Heart right ventricle (tissue), 16 donors: ENCODE results near the gene MORF4L2. TPM values are rescaled to one million over a fixed set of nuclear protein-coding genes. Genes with fewer than 3 reads are reported as not detected.
"Not testable (repeated sequence)": the region's sequence is repeated elsewhere in the genome, so short reads cannot be mapped to it uniquely, and the experiment has no call there.

Experiments used
- ATAC-seq, 8 donors: fragments of 200-7000 bp; cut with Tn5 transposase; one replicate each; pipeline ENCODE4 v1.9.1; 2020; ENCODE audit warnings: mild to moderate bottlenecking in 8 of 8, moderate library complexity in 8 of 8, moderate number of reproducible peaks in 1 of 8
- DNase-seq, 2 donors: peaks; one replicate each; pipeline ENCODE4 v3.0.0-alpha.2; 2020
- H3K27ac ChIP-seq, 10 donors: fragments of 200-600 bp; sonication (generic) in 2 of 10; one replicate each; pipeline versions ENCODE4 v1.5.0 to v1.8.0; 2020 to 2022; ENCODE audit warnings: mild to moderate bottlenecking in 3 of 10
- H3K27me3 ChIP-seq, 7 donors: fragments of 200-600 bp; one replicate each; pipeline ENCODE4 v1.8.0; 2021 to 2022; ENCODE audit warnings: mild to moderate bottlenecking in 2 of 7
- H3K36me3 ChIP-seq, 9 donors: fragments of 200-600 bp; sonication (generic) in 1 of 9; one replicate each; pipeline versions ENCODE4 v1.5.0 to v1.8.0; 2020 to 2022; ENCODE audit warnings: mild to moderate bottlenecking in 2 of 9
- H3K4me1 ChIP-seq, 9 donors: fragments of 200-600 bp; sonication (generic) in 1 of 9; one replicate each; pipeline versions ENCODE4 v1.5.0 to v1.8.0; 2020 to 2022; ENCODE audit warnings: mild to moderate bottlenecking in 4 of 9
- H3K4me3 ChIP-seq, 10 donors: fragments of 200-600 bp; sonication (generic) in 2 of 10; one replicate each; pipeline versions ENCODE4 v1.5.0 to v1.8.0; 2020 to 2022; ENCODE audit warnings: mild to moderate bottlenecking in 7 of 10, moderate library complexity in 2 of 10
- H3K9me3 ChIP-seq, 11 donors: fragments of 200-600 bp in 10 of 11; sonication (generic) in 2 of 11; one replicate each; pipeline versions ENCODE4 v1.5.0 to v1.8.0; 2013 to 2022; ENCODE audit warnings: mild to moderate bottlenecking in 2 of 11, control low read depth in 1 of 11, moderate library complexity in 1 of 11
- CTCF ChIP-seq, 9 donors: fragments of 200-600 bp; sonication (generic) in 2 of 9; IDR thresholded peaks; one replicate each; pipeline versions ENCODE4 v1.5.0 to v1.8.0; 2021 to 2022; ENCODE audit warnings: antibody characterized with exemption in 9 of 9, mild to moderate bottlenecking in 5 of 9, moderate library complexity in 1 of 9
- WGBS, 2 donors: extraction: QIAGEN DNeasy Blood & Tissue Kit; methylation state at CpG; one replicate each; pipeline ENCODE4 v1.1.7; 2013; ENCODE audit warnings: inconsistent platforms in 1 of 2; 5-methylcytosine and 5-hydroxymethylcytosine counted together
- intact Hi-C, 10 donors: fragments of 100-400 bp; cut with DNase I; formaldehyde crosslinking; loops; one replicate each; pipeline versions ENCODE4 v1.11.1 to v1.14.2; 2022
- polyA plus RNA-seq, 2 donors: library from polyadenylated mRNA; stranded (reverse); fragments of 200-250 nt; gene quantifications; one replicate each; pipeline ENCODE4 v1.2.3, GENCODE V29; 2013
- total RNA-seq, 10 donors: library from RNA; stranded (reverse); fragmentation: NEBNext Ultra II Directional in 3 of 10; extraction: Animal tissue kit (Norgen Biotek cat#: 25700) in 3 of 10; gene quantifications; one replicate each; pipeline versions ENCODE4 v1.2.1 to v1.2.4, GENCODE V29; 2021 to 2023
- donor health status: Arrhythmogenic right ventricular cardiomyopathy.
- donor health status: ischemic (EF 13 %, LVEDD 7.1; RV severe dilation, severe dysfunction).
- donor health status: healthy with polysubstance abuse.
- donor health status: DM: no; HTN: yes; CAD: no.
- donor health status: DM: no; HTN: no; CAD: no.
- donor health status: ischemic (EF 25% LVEDD 6.9; RV normal size, moderate dysfunction).
- donor health status: ischemic (EF 25% LVEDD 5.7; RV mildly dilated, moderate dysfunction).
- donor health status: healthy.
- donor health status: DM: yes; HTN: yes; CAD: no.
- donor health status: Ischemic cardiomyopathy.
- donor health status: ischemic (EF 35%, LVEDD 5.7; RV mildly dilated, moderate dysfunction).
- donor health status: nonischemic (EF 11% LVEDD 7.7; RV severe dilation, severe dysfunction).
- donor health status: DM: yes; HTN: yes; CAD: no.
- donor health status: PGD.
- donor health status: ischemic (EF 29% LVEDD 5.4; RV normal size, mild dysfunction).
- donor health status: nonischemic (EF 23%, LVEDD 6.1; RV moderate dilation, normal function).

MORF4L2 gene
- total and polyA plus RNA-seq, 12 donors = 94.9 to 346 (median 191) TPM

- 13 to 14% methylated on average over 22 to 23 of the region's 23 CpGs for WGBS, 2 donors
- no peak overlapping the region for H3K4me3 ChIP-seq
- intact Hi-C loops = loop anchor here in 1 of 10 donors (10.0 kb wide), 1 partner anchor 329 kb away; the partner anchor contains the start of gene TCEAL7
- TF ChIP-seq CTCF (IDR thresholded peaks at IDR 0.05) = no peak
- H3K36me3 ChIP-seq = no peaks in the 10 kb centered on the region
- H3K27ac ChIP-seq = no peak overlapping the region
- peaks cover 0 to 68% (median 0%) of the 10 kb centered on the region in 7 donors for H3K27me3 ChIP-seq
- ATAC-seq (no peak), DNase-seq (no peak)
- H3K9me3 ChIP-seq = no peaks in the 10 kb centered on the region
- no peaks in the 10 kb centered on the region for H3K4me1 ChIP-seq
Measured at GRCh38 chrX:103663981-103664762, 22.3 kb downstream of the MORF4L2 start.

GRCh38 chrX:103659460-103659859 is 27.0 kb downstream of the MORF4L2 start:
- H3K4me1 ChIP-seq, intact Hi-C loops, H3K36me3 ChIP-seq, H3K27ac ChIP-seq, H3K9me3 ChIP-seq, ATAC-seq, H3K4me3 ChIP-seq, DNase-seq: not testable (repeated sequence)
- H3K27me3 ChIP-seq = peaks cover 0 to 63% (median 0%) of the 10 kb centered on the region in 7 donors
- WGBS, 2 donors = 91 to 92% methylated on average over 2 of the region's 2 CpGs

GRCh38 chrX:103658681-103659433 is 27.6 kb downstream of the MORF4L2 start:
- Histone ChIP-seq H3K9me3 (no peaks in the 10 kb centered on the region), H3K4me3 (no peak overlapping the region), H3K4me1 (no peaks in the 10 kb centered on the region), H3K27ac (no peak overlapping the region), H3K27me3 (peaks cover 0 to 59% (median 0%) of the 10 kb centered on the region in 7 donors), H3K36me3 (no peaks in the 10 kb centered on the region)
- TF ChIP-seq CTCF (IDR thresholded peaks at IDR 0.05) = no peak
- ATAC-seq = no peak
- 84 to 90% methylated on average over 5 of the region's 5 CpGs for WGBS, 2 donors
- no peak for DNase-seq
- intact Hi-C loops = no loop called here

GRCh38 chrX:103657066-103657465 is 29.4 kb downstream of the MORF4L2 start:
- peaks cover 0 to 45% (median 0%) of the 10 kb centered on the region in 7 donors for H3K27me3 ChIP-seq
- H3K36me3 ChIP-seq, H3K27ac ChIP-seq, intact Hi-C loops, H3K4me3 ChIP-seq, ATAC-seq, DNase-seq, H3K9me3 ChIP-seq, H3K4me1 ChIP-seq: not testable (repeated sequence)
- WGBS, 2 donors = 96 to 100% methylated on average over 2 of the region's 2 CpGs

GRCh38 chrX:103656617-103657016 is 29.9 kb downstream of the MORF4L2 start:
- no peak for ATAC-seq
- H3K9me3 ChIP-seq = no peaks in the 10 kb centered on the region
- WGBS, 2 donors = 64 to 75% methylated on average over 3 of the region's 3 CpGs
- no peak for DNase-seq
- no peak for TF ChIP-seq CTCF (IDR thresholded peaks at IDR 0.05)
- H3K27ac ChIP-seq = no peak overlapping the region
- no peaks in the 10 kb centered on the region for H3K4me1 ChIP-seq
- intact Hi-C loops = no loop called here
- H3K4me3 ChIP-seq = no peak overlapping the region
- H3K27me3 ChIP-seq = peaks cover 0 to 41% (median 0%) of the 10 kb centered on the region in 7 donors
- H3K36me3 ChIP-seq = no peaks in the 10 kb centered on the region

- H3K36me3 ChIP-seq, ATAC-seq, intact Hi-C loops, DNase-seq, H3K9me3 ChIP-seq, H3K27ac ChIP-seq, H3K4me3 ChIP-seq, H3K4me1 ChIP-seq: not testable (repeated sequence)
- WGBS, 2 donors = 90 to 92% methylated on average over 7 of the region's 7 CpGs
- peaks cover 0 to 30% (median 0%) of the 10 kb centered on the region in 7 donors for H3K27me3 ChIP-seq
Measured at GRCh38 chrX:103655230-103656000, 31.1 kb downstream of the MORF4L2 start.
